Smooth muscle cell (in vitro differentiated cells): Measurements from ENCODE around the gene SLC4A2. TPM values are rescaled to one million over a fixed set of nuclear protein-coding genes. Genes with fewer than 3 reads are reported as not detected.
"Not testable (repeated sequence)": the region's sequence is repeated elsewhere in the genome, so short reads cannot be mapped to it uniquely, and the experiment has no call there.

Source experiments
- DNase-seq: peaks from one replicate; lab custom pipeline; 2025; ENCODE audit not compliant: unreplicated experiment; lab: John Stamatoyannopoulos, UW
- H2AFZ ChIP-seq: fragments of 200-600 bp; sonication (generic); 2 replicates; pipeline ENCODE4 v1.6.0; 2016; ENCODE audit warnings: antibody characterized with exemption, low read depth, mild to moderate bottlenecking
- H3F3A ChIP-seq: fragments of 200-600 bp; sonication (generic); 2 replicates; pipeline ENCODE4 v1.6.0; 2017; ENCODE audit warnings: antibody characterized with exemption, low read depth
- H3K27ac ChIP-seq: fragments of 200-600 bp; sonication (generic); 2 replicates; pipeline ENCODE4 v1.5.1; 2016; ENCODE audit warnings: low read depth, mild to moderate bottlenecking
- H3K27me3 ChIP-seq: fragments of 200-600 bp; sonication (generic); 2 replicates; pipeline ENCODE4 v1.6.1; 2016; ENCODE audit warnings: low read depth, mild to moderate bottlenecking
- H3K36me3 ChIP-seq: fragments of 200-600 bp; sonication (generic); 2 replicates; pipeline ENCODE4 v1.5.1; 2016; ENCODE audit warnings: low read depth
- H3K4me1 ChIP-seq: fragments of 200-600 bp; sonication (generic); 2 replicates; pipeline ENCODE4 v1.5.1; 2016; ENCODE audit warnings: low read depth
- H3K4me2 ChIP-seq: fragments of 200-600 bp; sonication (generic); 2 replicates; pipeline ENCODE4 v1.6.0; 2016; ENCODE audit warnings: mild to moderate bottlenecking
- H3K4me3 ChIP-seq: fragments of 200-600 bp; sonication (generic); 2 replicates; pipeline ENCODE4 v1.5.1; 2016; ENCODE audit warnings: mild to moderate bottlenecking
- H3K79me2 ChIP-seq: fragments of 200-600 bp; sonication (generic); 2 replicates; pipeline ENCODE4 v1.6.0; 2016; ENCODE audit warnings: low read depth, mild to moderate bottlenecking
- H3K9ac ChIP-seq: fragments of 200-600 bp; sonication (generic); 2 replicates; pipeline ENCODE4 v1.6.0; 2016; ENCODE audit warnings: low read depth
- H3K9me3 ChIP-seq: fragments of 200-600 bp; sonication (generic); replicated peaks from 2 replicates; pipeline ENCODE4 v1.5.1; 2016; ENCODE audit warnings: low read depth
- H4K20me1 ChIP-seq: fragments of 200-600 bp; sonication (generic); 2 replicates; pipeline ENCODE4 v1.6.0; 2016; ENCODE audit warnings: low read depth
- CTCF ChIP-seq: fragments of 200-600 bp; sonication (generic); IDR thresholded peaks from 2 replicates; pipeline ENCODE4 v1.5.1; 2017; ENCODE audit warnings: borderline replicate concordance, mild to moderate bottlenecking, antibody characterized with exemption; ENCODE audit not compliant: insufficient read depth, poor library complexity, severe bottlenecking
- WGBS: methylation state at CpG from one replicate; pipeline ENCODE4 v1.1.7; 2016; ENCODE audit warnings: low lambda C conversion rate; 5-methylcytosine and 5-hydroxymethylcytosine counted together
- polyA plus RNA-seq: library from polyadenylated mRNA; unstranded; fragments of >200 nt; fragmentation: Nextera tagmentation; extraction: Ambion mirVana; gene quantifications from 2 replicates; pipeline ENCODE4 v1.2.1, GENCODE V29; 2016
- total RNA-seq: library from RNA; depleted of rRNA; stranded (reverse); fragments of >200 nt; gene quantifications from 2 replicates; pipeline ENCODE4 v1.2.3, GENCODE V29; 2014

SLC4A2 gene
- total and polyA plus RNA-seq, 2 experiments from 2014 or later, result 89.3 to 96.4 TPM

DNA sequence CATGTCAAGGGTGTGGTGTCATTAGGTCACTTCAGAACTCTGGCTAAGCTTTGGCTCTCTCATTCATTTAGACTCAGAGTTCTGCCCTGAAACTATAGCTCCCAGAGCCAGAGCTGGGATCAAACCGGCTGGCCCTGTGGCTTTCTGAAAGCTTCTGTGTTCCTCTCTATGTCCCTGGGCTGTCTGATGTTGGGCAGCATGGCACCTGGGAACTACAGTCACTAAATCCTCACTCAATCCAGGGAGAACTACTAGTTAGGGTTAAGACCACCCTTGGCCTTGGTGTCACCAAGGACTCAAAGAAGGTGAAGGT is 48.3 kb upstream of the SLC4A2 start:
- Histone ChIP-seq H3K36me3 (no peaks in the 10 kb centered on the region), H3K79me2 (no peaks in the 10 kb centered on the region), H3K4me3 (peak overlapping the region; percentile 37), H3K27me3 (no peaks in the 10 kb centered on the region), H3F3A (peaks cover 6% of the 10 kb centered on the region), H3K4me1 (peaks cover 24% of the 10 kb centered on the region), H3K4me2 (peak overlapping the region; percentile 82), H3K9ac (no peak overlapping the region), H4K20me1 (no peaks in the 10 kb centered on the region), H3K27ac (peak overlapping the region; percentile 34), H2AFZ (peak overlapping the region; percentile 68), H3K9me3 (no peaks in the 10 kb centered on the region)
- no peak for DNase-seq
- TF ChIP-seq CTCF, result no peak
- 15% methylated on average over 1 of the region's 1 CpG for WGBS

DNA sequence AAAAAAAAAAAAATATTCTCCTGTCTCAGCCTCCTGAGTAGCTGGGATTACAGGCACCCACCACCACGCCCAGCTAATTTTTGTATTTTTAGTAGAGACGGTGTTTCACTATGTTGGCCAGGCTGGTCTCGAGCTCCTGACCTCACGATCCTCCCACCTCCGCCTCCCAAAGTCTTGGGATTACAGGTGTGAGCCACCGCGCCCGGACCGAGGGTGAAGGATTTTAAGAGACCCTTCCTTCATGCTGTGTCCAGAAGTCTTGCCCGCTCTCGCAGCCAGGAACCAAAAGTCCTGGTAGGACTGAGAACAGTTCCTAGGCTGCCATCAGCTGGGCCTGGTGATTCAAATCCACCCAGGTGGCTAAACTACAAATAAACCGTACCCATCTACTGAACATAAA is 47.8 kb upstream of the SLC4A2 start:
- H3K4me3 ChIP-seq, H3K79me2 ChIP-seq, H3K9ac ChIP-seq, H3K27me3 ChIP-seq, H4K20me1 ChIP-seq, H3K9me3 ChIP-seq, H3K36me3 ChIP-seq, H3F3A ChIP-seq, DNase-seq, H2AFZ ChIP-seq: not testable (repeated sequence)
- Histone ChIP-seq H3K27ac (peak overlapping the region; percentile 26), H3K4me1 (peaks cover 24% of the 10 kb centered on the region), H3K4me2 (peak overlapping the region; percentile 76)
- 79% methylated on average over 12 of the region's 12 CpGs for WGBS

DNA sequence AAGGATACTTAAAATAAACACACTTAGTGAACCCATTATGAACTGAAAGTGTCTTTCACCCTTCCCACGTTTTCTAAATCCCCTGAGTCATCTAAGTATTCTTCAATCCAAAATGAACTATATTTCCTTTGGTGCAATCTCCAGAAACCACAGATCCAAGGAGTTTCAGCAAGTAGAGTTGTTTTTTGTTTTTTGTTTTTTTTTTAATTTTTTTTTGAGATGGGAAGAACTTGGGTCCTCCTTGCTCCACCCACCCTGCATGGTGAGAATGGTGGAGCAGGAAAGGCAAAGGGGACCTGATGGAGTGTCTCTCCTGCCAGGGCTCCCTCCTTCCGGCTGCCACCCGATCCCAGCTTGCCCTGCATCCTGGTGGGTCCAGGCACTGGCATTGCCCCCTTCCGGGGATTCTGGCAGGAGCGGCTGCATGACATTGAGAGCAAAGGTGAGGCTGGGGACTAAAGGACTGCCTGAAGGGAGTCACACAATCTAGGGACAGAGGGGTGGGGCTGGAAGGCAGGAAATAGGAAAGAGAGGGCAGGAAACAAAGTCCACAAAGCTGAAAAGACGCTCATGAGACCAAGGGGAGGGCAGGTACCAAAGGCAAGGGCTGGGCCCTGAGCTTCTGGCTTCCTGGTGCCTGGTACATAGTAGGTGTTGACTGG is 47.2 kb upstream of the SLC4A2 start:
- Histone ChIP-seq H3K27me3 (no peaks in the 10 kb centered on the region), H3K79me2 (no peaks in the 10 kb centered on the region), H3K4me3 (no peak overlapping the region), H3K4me2 (peak overlapping the region; percentile 76), H3F3A (peaks cover 6% of the 10 kb centered on the region), H4K20me1 (no peaks in the 10 kb centered on the region), H3K4me1 (peaks cover 24% of the 10 kb centered on the region), H3K27ac (peak overlapping the region; percentile 26), H3K36me3 (no peaks in the 10 kb centered on the region), H3K9me3 (no peaks in the 10 kb centered on the region), H3K9ac (no peak overlapping the region), H2AFZ (no peak overlapping the region)
- no peak for TF ChIP-seq CTCF
- no peak for DNase-seq
- WGBS, result 76% methylated on average over 6 of the region's 6 CpGs

GRCh38 chr7:151012911-151013347 is 46.5 kb upstream of the SLC4A2 start:
- H3K36me3 ChIP-seq, result no peaks in the 10 kb centered on the region
- peaks cover 6% of the 10 kb centered on the region for H3F3A ChIP-seq
- no peaks in the 10 kb centered on the region for H3K79me2 ChIP-seq
- H4K20me1 ChIP-seq, result no peaks in the 10 kb centered on the region
- peaks cover 24% of the 10 kb centered on the region for H3K4me1 ChIP-seq
- DNase-seq, result no peak
- no peaks in the 10 kb centered on the region for H3K27me3 ChIP-seq
- peak overlapping the region; percentile 16 for H3K4me3 ChIP-seq
- peak overlapping the region; percentile 76 for H3K4me2 ChIP-seq
- peak; percentile 45 for TF ChIP-seq CTCF
- peak overlapping the region; percentile 4 for H3K27ac ChIP-seq
- H3K9ac ChIP-seq, result no peak overlapping the region
- no peaks in the 10 kb centered on the region for H3K9me3 ChIP-seq
- H2AFZ ChIP-seq, result no peak overlapping the region
- 42% methylated on average over 23 of the region's 23 CpGs for WGBS
